ENCODE results near the gene KHK.

DNA sequence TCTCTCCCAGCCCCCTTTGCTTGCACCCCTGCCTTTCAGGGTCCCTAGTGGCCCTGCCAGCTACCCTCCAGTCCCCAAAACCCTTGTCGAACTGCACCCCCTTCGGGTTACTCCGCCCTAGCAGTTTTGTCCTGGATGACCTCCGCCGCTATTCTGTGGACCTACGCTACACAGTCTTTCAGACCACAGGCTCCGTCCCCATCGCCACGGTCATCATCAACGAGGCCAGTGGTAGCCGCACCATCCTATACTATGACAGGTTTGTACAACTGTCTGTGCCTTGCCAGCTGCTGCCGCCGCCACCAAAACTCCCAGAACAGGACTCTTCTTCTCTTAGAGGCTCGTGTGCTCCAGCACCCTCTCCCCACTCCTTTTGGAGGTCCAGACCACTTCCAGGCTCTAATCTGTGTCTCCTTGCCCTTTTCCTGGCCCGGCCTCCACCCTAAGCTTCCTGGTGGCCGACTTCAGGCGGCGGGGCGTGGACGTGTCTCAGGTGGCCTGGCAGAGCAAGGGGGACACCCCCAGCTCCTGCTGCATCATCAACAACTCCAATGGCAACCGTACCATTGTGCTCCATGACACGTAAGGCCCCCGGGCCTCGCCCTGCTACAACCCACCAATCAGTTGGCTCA is 7.9 kb downstream of the KHK start:
- TF ChIP-seq, protein P1, sequence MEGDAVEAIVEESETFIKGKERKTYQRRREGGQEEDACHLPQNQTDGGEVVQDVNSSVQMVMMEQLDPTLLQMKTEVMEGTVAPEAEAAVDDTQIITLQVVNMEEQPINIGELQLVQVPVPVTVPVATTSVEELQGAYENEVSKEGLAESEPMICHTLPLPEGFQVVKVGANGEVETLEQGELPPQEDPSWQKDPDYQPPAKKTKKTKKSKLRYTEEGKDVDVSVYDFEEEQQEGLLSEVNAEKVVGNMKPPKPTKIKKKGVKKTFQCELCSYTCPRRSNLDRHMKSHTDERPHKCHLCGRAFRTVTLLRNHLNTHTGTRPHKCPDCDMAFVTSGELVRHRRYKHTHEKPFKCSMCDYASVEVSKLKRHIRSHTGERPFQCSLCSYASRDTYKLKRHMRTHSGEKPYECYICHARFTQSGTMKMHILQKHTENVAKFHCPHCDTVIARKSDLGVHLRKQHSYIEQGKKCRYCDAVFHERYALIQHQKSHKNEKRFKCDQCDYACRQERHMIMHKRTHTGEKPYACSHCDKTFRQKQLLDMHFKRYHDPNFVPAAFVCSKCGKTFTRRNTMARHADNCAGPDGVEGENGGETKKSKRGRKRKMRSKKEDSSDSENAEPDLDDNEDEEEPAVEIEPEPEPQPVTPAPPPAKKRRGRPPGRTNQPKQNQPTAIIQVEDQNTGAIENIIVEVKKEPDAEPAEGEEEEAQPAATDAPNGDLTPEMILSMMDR (conservative IDR thresholded peaks at IDR 0.05) = no peak
- no peak for TF ChIP-seq ZFX (IDR thresholded peaks at IDR 0.05)

All from C4-2B (cell line).